Brain microvascular endothelial cell (primary cell): ENCODE measurements around the gene SLC29A1.
"Not testable (repeated sequence)": the region's sequence is repeated elsewhere in the genome, so short reads cannot be mapped to it uniquely, and the experiment has no call there.

Experiments used
- DNase-seq: peaks from one replicate; pipeline ENCODE4 v3.0.0-alpha.2; 2020
- H3K27ac ChIP-seq: fragments of 250-450 bp; sonication (Bioruptor Pico); 2 replicates; pipeline ENCODE4 v1.5.1; 2020; ENCODE audit warnings: mild to moderate bottlenecking, moderate library complexity
- H3K27me3 ChIP-seq: fragments of 250-450 bp; sonication (Bioruptor Pico); replicated peaks from 2 replicates; pipeline ENCODE4 v1.5.1; 2020; ENCODE audit warnings: mild to moderate bottlenecking
- H3K36me3 ChIP-seq: fragments of 250-450 bp; sonication (Bioruptor Pico); replicated peaks from 2 replicates; pipeline ENCODE4 v1.5.1; 2020; ENCODE audit warnings: mild to moderate bottlenecking
- H3K4me3 ChIP-seq: 2 replicates; pipeline ENCODE4 v1.5.1; 2011; ENCODE audit warnings: low read depth, mild to moderate bottlenecking, control low read depth, low read length, moderate library complexity
- CTCF ChIP-seq: IDR thresholded peaks from 2 replicates; pipeline ENCODE4 v1.5.1; 2011; ENCODE audit warnings: low read depth, mild to moderate bottlenecking, moderate library complexity, low read length, control low read depth, inconsistent platforms; ENCODE audit errors: missing control alignments
- in situ Hi-C: cut with HindIII; loops from 2 replicates; pipeline ENCODE4 v1.10.0; 2017; ENCODE audit warnings: low sequenced_read_pairs, low pct_ligation_motif_present

Gene SLC29A1

GRCh38 chr6:44183783-44184182, 39.6 kb upstream of the SLC29A1 start:
- Histone ChIP-seq H3K27me3 (no peaks in the 10 kb centered on the region), H3K27ac (no peak overlapping the region), H3K4me3 (no peak overlapping the region), H3K36me3 (no peaks in the 10 kb centered on the region)
- TF ChIP-seq CTCF: no peak
- no peak for DNase-seq
- in situ Hi-C loops: no loop called here

GRCh38 chr6:44185356-44185755, 38.0 kb upstream of the SLC29A1 start:
- DNase-seq, H3K36me3 ChIP-seq, H3K27ac ChIP-seq, H3K27me3 ChIP-seq, H3K4me3 ChIP-seq, in situ Hi-C loops: not testable (repeated sequence)

- TF ChIP-seq CTCF: no peak
- Histone ChIP-seq H3K36me3 (no peaks in the 10 kb centered on the region), H3K4me3 (no peak overlapping the region), H3K27me3 (no peaks in the 10 kb centered on the region), H3K27ac (no peak overlapping the region)
- in situ Hi-C loops: no loop called here
- DNase-seq: no peak
These were observed 37.3 kb upstream of the SLC29A1 start for GRCh38 chr6:44185953-44186634.

GRCh38 chr6:44186635-44187025, 36.8 kb upstream of the SLC29A1 start:
- Histone ChIP-seq H3K27me3 (no peaks in the 10 kb centered on the region), H3K36me3 (no peaks in the 10 kb centered on the region), H3K27ac (no peak overlapping the region), H3K4me3 (no peak overlapping the region)
- TF ChIP-seq CTCF: no peak
- in situ Hi-C loops: no loop called here
- no peak for DNase-seq

- H3K4me3 ChIP-seq: no peak overlapping the region
These were observed 34.6 kb upstream of the SLC29A1 start for GRCh38 chr6:44188819-44189218.

GRCh38 chr6:44189257-44189656, 34.1 kb upstream of the SLC29A1 start:
- TF ChIP-seq CTCF: no peak
- no peak overlapping the region for H3K4me3 ChIP-seq
- H3K27ac ChIP-seq: no peak overlapping the region
- DNase-seq: no peak
- in situ Hi-C loops: no loop called here
- H3K27me3 ChIP-seq: no peaks in the 10 kb centered on the region
- H3K36me3 ChIP-seq: no peaks in the 10 kb centered on the region

More at GRCh38 chr6:44188819-44189218, 34.6 kb upstream of the SLC29A1 start:
- in situ Hi-C loops: no loop called here
- no peak for DNase-seq
- H3K27me3 ChIP-seq: no peaks in the 10 kb centered on the region
- TF ChIP-seq CTCF: no peak
- no peaks in the 10 kb centered on the region for H3K36me3 ChIP-seq
- no peak overlapping the region for H3K27ac ChIP-seq
